Activated T-helper 1 cell treated with anti-CD3 and anti-CD28 coated beads, Interleukin-12 subunit alpha, Interleukin-12 subunit beta, Interleukin-2, Interleukin-4 antibody, amounts not matched to agents 30 ng/mL and 10 ng/mL and 1 ng/mL, durations not matched to agents 14 hours and 24 hours and 36 hours (primary cell): ENCODE data around the gene DYNC2H1. TPM values are rescaled to one million over a fixed set of nuclear protein-coding genes. Genes with fewer than 3 reads are reported as not detected.
"Not testable (repeated sequence)": the region's sequence is repeated elsewhere in the genome, so short reads cannot be mapped to it uniquely, and the experiment has no call there.

Experiments
- DNase-seq: peaks from one replicate; pipeline ENCODE4 v3.0.0; 2021; ENCODE audit warnings: low spot score
- H3K27ac Mint-ChIP-seq: one replicate; pipeline ENCODE4 v1.8.0; 2021; ENCODE audit warnings: mild to moderate bottlenecking, mixed read lengths
- H3K27me3 Mint-ChIP-seq: one replicate; pipeline ENCODE4 v1.8.0; 2022; ENCODE audit warnings: mild to moderate bottlenecking, moderate library complexity, mixed read lengths; ENCODE audit not compliant: insufficient read depth
- H3K36me3 Mint-ChIP-seq: one replicate; pipeline ENCODE4 v1.8.0; 2021; ENCODE audit warnings: low read depth, mixed read lengths
- H3K4me1 Mint-ChIP-seq: one replicate; pipeline ENCODE4 v1.8.0; 2021; ENCODE audit warnings: low read depth, mixed read lengths
- H3K4me3 Mint-ChIP-seq: one replicate; pipeline ENCODE4 v1.8.0; 2021; ENCODE audit warnings: mild to moderate bottlenecking, moderate library complexity, mixed read lengths
- H3K9me3 Mint-ChIP-seq: one replicate; pipeline ENCODE4 v1.8.0; 2021; ENCODE audit warnings: mixed read lengths
- intact Hi-C: fragments of 100-400 bp; cut with micrococcal nuclease; formaldehyde crosslinking; loops from one replicate; pipeline ENCODE4 v1.15.1; 2024
- total RNA-seq: library from RNA; stranded (reverse); gene quantifications from 2 replicates; pipeline ENCODE4 v1.2.3, GENCODE V29; 2022

Gene DYNC2H1
- total RNA-seq, 1 donor from 2014 or later = 1.1 TPM

GRCh38 chr11:103367650-103368049 lies 258.4 kb downstream of the DYNC2H1 start:
- Mint-ChIP-seq H3K27me3 (no peaks in the 10 kb centered on the region), H3K27ac (no peak overlapping the region), H3K4me1 (no peaks in the 10 kb centered on the region), H3K36me3 (no peaks in the 10 kb centered on the region), H3K9me3 (no peaks in the 10 kb centered on the region), H3K4me3 (no peak overlapping the region)
- intact Hi-C loops = no loop called here
- DNase-seq = no peak

DNA sequence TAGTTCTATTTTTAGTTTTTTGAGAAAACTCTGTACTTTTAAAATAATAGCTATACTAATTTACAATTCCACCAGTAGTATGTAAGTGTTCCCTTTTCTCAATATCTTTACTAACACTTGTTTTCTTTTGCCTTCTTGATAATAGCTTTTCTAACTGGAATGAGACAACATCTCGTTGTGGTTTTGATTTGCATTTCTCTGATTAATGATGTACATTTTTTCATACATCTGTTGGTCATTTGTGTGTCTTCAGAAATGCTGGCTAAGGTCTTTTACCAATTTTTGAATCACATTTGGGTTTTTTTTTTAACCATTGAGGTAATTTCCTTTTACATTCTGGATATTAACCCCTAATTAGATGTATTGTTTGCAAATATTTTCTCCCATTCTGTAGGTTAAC lies 258.9 kb downstream of the DYNC2H1 start:
- DNase-seq = no peak
- Mint-ChIP-seq H3K36me3 (no peaks in the 10 kb centered on the region), H3K27ac (no peak overlapping the region), H3K9me3 (no peaks in the 10 kb centered on the region), H3K4me1 (no peaks in the 10 kb centered on the region), H3K27me3 (no peaks in the 10 kb centered on the region), H3K4me3 (no peak overlapping the region)
- intact Hi-C loops = no loop called here

DNA sequence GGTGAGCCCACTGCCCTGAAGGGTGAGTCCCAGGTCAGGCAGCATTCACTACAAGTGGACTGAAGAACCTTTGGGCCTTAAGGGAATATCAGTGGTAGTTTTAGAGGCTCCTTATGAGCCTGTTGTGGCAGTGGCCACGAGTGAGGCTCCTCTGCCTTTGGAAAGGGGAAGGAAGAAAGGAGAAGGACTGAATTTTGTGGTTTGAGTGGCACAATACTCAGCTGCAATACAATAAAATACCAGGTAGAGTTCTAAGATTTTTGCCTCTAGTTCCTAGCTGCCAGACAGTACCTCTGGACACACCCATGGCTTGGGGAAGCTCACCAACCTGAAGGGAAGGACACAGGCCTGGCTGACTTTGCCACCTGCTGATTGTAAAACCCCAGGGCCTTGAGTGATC lies 260.9 kb downstream of the DYNC2H1 start:
- Mint-ChIP-seq H3K4me1 (no peaks in the 10 kb centered on the region), H3K4me3 (no peak overlapping the region), H3K27me3 (no peaks in the 10 kb centered on the region), H3K9me3 (peaks cover 10% of the 10 kb centered on the region), H3K27ac (no peak overlapping the region), H3K36me3 (no peaks in the 10 kb centered on the region)
- no peak for DNase-seq
- intact Hi-C loops = no loop called here

GRCh38 chr11:103372906-103373305 lies 263.7 kb downstream of the DYNC2H1 start:
- no peaks in the 10 kb centered on the region for H3K36me3 Mint-ChIP-seq
- H3K4me1 Mint-ChIP-seq = no peaks in the 10 kb centered on the region
- H3K9me3 Mint-ChIP-seq = peaks cover 22% of the 10 kb centered on the region
- H3K4me3 Mint-ChIP-seq = no peak overlapping the region
- no peaks in the 10 kb centered on the region for H3K27me3 Mint-ChIP-seq
- H3K27ac Mint-ChIP-seq = no peak overlapping the region
- intact Hi-C loops = no loop called here
- no peak for DNase-seq

- H3K4me3 Mint-ChIP-seq, DNase-seq, H3K36me3 Mint-ChIP-seq, H3K4me1 Mint-ChIP-seq, H3K27me3 Mint-ChIP-seq, intact Hi-C loops, H3K27ac Mint-ChIP-seq: not testable (repeated sequence)
- peaks cover 22% of the 10 kb centered on the region for H3K9me3 Mint-ChIP-seq
Measured at GRCh38 chr11:103374227-103374626, 265.0 kb downstream of the DYNC2H1 start.

DNA sequence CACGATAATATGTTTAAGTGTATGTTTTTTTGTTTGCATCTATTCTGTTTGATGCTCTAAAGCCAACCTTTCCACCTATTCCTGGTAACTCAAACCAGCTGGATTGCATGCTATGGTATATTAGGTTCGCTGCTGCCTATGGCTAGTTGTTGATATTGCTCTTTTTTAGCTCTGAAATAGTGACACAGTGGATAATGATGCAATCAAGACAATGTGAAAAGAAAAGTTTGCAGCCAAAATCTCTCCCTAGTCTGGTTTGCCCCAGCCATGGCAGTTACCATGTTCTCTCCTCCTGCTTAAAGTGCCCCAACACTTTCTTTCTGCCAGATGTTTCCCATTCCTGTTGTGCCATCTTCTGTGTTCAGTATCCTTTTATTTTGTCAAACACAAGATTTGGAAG lies 269.7 kb downstream of the DYNC2H1 start:
- Mint-ChIP-seq H3K27me3 (no peaks in the 10 kb centered on the region), H3K4me1 (no peaks in the 10 kb centered on the region), H3K4me3 (no peak overlapping the region), H3K36me3 (no peaks in the 10 kb centered on the region), H3K9me3 (peaks cover 18% of the 10 kb centered on the region), H3K27ac (no peak overlapping the region)
- intact Hi-C loops = no loop called here
- no peak for DNase-seq

- H3K4me1 Mint-ChIP-seq = no peaks in the 10 kb centered on the region
- peaks cover 12% of the 10 kb centered on the region for H3K9me3 Mint-ChIP-seq
- DNase-seq = no peak
- no peak overlapping the region for H3K27ac Mint-ChIP-seq
- no peaks in the 10 kb centered on the region for H3K27me3 Mint-ChIP-seq
- no peaks in the 10 kb centered on the region for H3K36me3 Mint-ChIP-seq
- intact Hi-C loops = no loop called here
- no peak overlapping the region for H3K4me3 Mint-ChIP-seq
Measured at GRCh38 chr11:103380031-103380430, 270.8 kb downstream of the DYNC2H1 start.

- Mint-ChIP-seq H3K27ac (no peak overlapping the region), H3K4me3 (no peak overlapping the region), H3K27me3 (no peaks in the 10 kb centered on the region), H3K9me3 (no peaks in the 10 kb centered on the region), H3K36me3 (no peaks in the 10 kb centered on the region), H3K4me1 (no peaks in the 10 kb centered on the region)
- DNase-seq = no peak
- intact Hi-C loops = no loop called here
Measured at GRCh38 chr11:103384652-103385051, 275.4 kb downstream of the DYNC2H1 start.

GRCh38 chr11:103395612-103396011 lies 286.4 kb downstream of the DYNC2H1 start:
- H3K4me3 Mint-ChIP-seq = no peak overlapping the region

DNA sequence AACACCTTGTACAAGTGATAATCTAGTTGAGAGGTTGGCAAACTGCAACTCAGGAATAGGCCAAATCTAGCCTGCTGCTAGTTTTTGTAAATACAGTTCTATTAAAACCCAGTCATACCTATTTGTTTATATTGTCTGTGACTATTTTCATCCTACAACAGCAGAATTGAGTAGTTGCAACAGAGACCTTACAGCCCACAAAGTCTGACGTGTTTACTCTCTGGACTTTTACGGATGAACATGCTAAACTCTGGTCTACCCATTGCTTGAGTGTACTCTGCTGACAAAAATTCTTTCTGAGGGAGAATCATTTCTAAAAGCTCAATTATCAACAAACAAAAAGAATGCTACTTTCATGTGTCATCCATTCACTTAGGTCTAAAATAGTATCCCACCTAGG lies 287.0 kb downstream of the DYNC2H1 start:
- no peaks in the 10 kb centered on the region for H3K27me3 Mint-ChIP-seq
- H3K9me3 Mint-ChIP-seq = no peaks in the 10 kb centered on the region
- no peaks in the 10 kb centered on the region for H3K36me3 Mint-ChIP-seq
- intact Hi-C loops = no loop called here
- no peak for DNase-seq
- H3K27ac Mint-ChIP-seq = no peak overlapping the region
- no peaks in the 10 kb centered on the region for H3K4me1 Mint-ChIP-seq
- H3K4me3 Mint-ChIP-seq = no peak overlapping the region

More at GRCh38 chr11:103395612-103396011, 286.4 kb downstream of the DYNC2H1 start:
- H3K4me1 Mint-ChIP-seq = no peaks in the 10 kb centered on the region
- no peak overlapping the region for H3K27ac Mint-ChIP-seq
- DNase-seq = no peak
- H3K36me3 Mint-ChIP-seq = no peaks in the 10 kb centered on the region
- H3K9me3 Mint-ChIP-seq = no peaks in the 10 kb centered on the region
- intact Hi-C loops = no loop called here
- H3K27me3 Mint-ChIP-seq = no peaks in the 10 kb centered on the region

- Mint-ChIP-seq H3K36me3 (no peaks in the 10 kb centered on the region), H3K4me3 (no peak overlapping the region), H3K9me3 (no peaks in the 10 kb centered on the region), H3K27me3 (no peaks in the 10 kb centered on the region), H3K27ac (no peak overlapping the region), H3K4me1 (no peaks in the 10 kb centered on the region)
- DNase-seq = no peak
- intact Hi-C loops = no loop called here
Measured at GRCh38 chr11:103397369-103397768, 288.1 kb downstream of the DYNC2H1 start.

GRCh38 chr11:103398829-103399228 lies 289.6 kb downstream of the DYNC2H1 start:
- intact Hi-C loops = no loop called here
- Mint-ChIP-seq H3K4me1 (no peaks in the 10 kb centered on the region), H3K4me3 (no peak overlapping the region), H3K27me3 (no peaks in the 10 kb centered on the region), H3K36me3 (no peaks in the 10 kb centered on the region), H3K27ac (no peak overlapping the region), H3K9me3 (no peaks in the 10 kb centered on the region)
- DNase-seq = no peak

GRCh38 chr11:103406357-103406756 lies 297.1 kb downstream of the DYNC2H1 start:
- no peak overlapping the region for H3K27ac Mint-ChIP-seq
- H3K4me3 Mint-ChIP-seq = no peak overlapping the region
- DNase-seq = no peak
- H3K27me3 Mint-ChIP-seq = no peaks in the 10 kb centered on the region
- H3K4me1 Mint-ChIP-seq = no peaks in the 10 kb centered on the region
- H3K36me3 Mint-ChIP-seq = no peaks in the 10 kb centered on the region
- H3K9me3 Mint-ChIP-seq = no peaks in the 10 kb centered on the region
- intact Hi-C loops = no loop called here

GRCh38 chr11:103407641-103408040 lies 298.4 kb downstream of the DYNC2H1 start:
- Mint-ChIP-seq H3K4me3 (no peak overlapping the region), H3K9me3 (no peaks in the 10 kb centered on the region), H3K27ac (no peak overlapping the region), H3K27me3 (no peaks in the 10 kb centered on the region), H3K4me1 (no peaks in the 10 kb centered on the region), H3K36me3 (no peaks in the 10 kb centered on the region)
- intact Hi-C loops = no loop called here
- no peak for DNase-seq
